Measurements from ENCODE around the gene ADAMTS12. TPM values are rescaled to one million over a fixed set of nuclear protein-coding genes. Genes with fewer than 3 reads are reported as not detected.
"Not testable (repeated sequence)": the region's sequence is repeated elsewhere in the genome, so short reads cannot be mapped to it uniquely, and the experiment has no call there.

Gene ADAMTS12
- polyA plus RNA-seq, 3 donors = 13.5 to 18.0 (median 15.8) TPM

- no peak for DNase-seq
Observed at GRCh38 chr5:33592245-33592644, 299.5 kb downstream of the ADAMTS12 start.

GRCh38 chr5:33588654-33589372 is 303.0 kb downstream of the ADAMTS12 start:
- no peak for DNase-seq

- no peak for DNase-seq
Observed at GRCh38 chr5:33583332-33583731, 308.5 kb downstream of the ADAMTS12 start.

GRCh38 chr5:33582417-33582816 is 309.4 kb downstream of the ADAMTS12 start:
- DNase-seq = no peak

GRCh38 chr5:33579789-33580188 is 312.0 kb downstream of the ADAMTS12 start:
- DNase-seq = no peak

GRCh38 chr5:33579152-33579551 is 312.6 kb downstream of the ADAMTS12 start:
- DNase-seq = no peak

- no peak for DNase-seq
Observed at GRCh38 chr5:33576726-33577590, 314.8 kb downstream of the ADAMTS12 start.

GRCh38 chr5:33565324-33565723 is 326.5 kb downstream of the ADAMTS12 start:
- DNase-seq = peak; percentile 9

GRCh38 chr5:33563983-33564908 is 327.5 kb downstream of the ADAMTS12 start:
- DNase-seq = no peak

- DNase-seq = no peak
Observed at GRCh38 chr5:33563530-33563929, 328.3 kb downstream of the ADAMTS12 start.

GRCh38 chr5:33558489-33558888 is 333.3 kb downstream of the ADAMTS12 start:
- DNase-seq = no peak

- DNase-seq = no peak
Observed at GRCh38 chr5:33557605-33558004, 334.2 kb downstream of the ADAMTS12 start.

GRCh38 chr5:33556330-33557328 is 335.2 kb downstream of the ADAMTS12 start:
- DNase-seq = peak; percentile 27

GRCh38 chr5:33549982-33550567 is 341.7 kb downstream of the ADAMTS12 start:
- no peak for DNase-seq

- DNase-seq = not testable (repeated sequence)
Observed at GRCh38 chr5:33539790-33540189, 352.0 kb downstream of the ADAMTS12 start.

GRCh38 chr5:33539212-33539611 is 352.6 kb downstream of the ADAMTS12 start:
- no peak for DNase-seq

- no peak for DNase-seq
Observed at GRCh38 chr5:33538201-33538600, 353.6 kb downstream of the ADAMTS12 start.

- DNase-seq = no peak
Observed at GRCh38 chr5:33537240-33537639, 354.6 kb downstream of the ADAMTS12 start.

- no peak for DNase-seq
Observed at GRCh38 chr5:33536802-33537201, 355.0 kb downstream of the ADAMTS12 start.

- no peak for DNase-seq
Observed at GRCh38 chr5:33531824-33532223, 360.0 kb downstream of the ADAMTS12 start.

- no peak for DNase-seq
Observed at GRCh38 chr5:33531037-33531298, 360.8 kb downstream of the ADAMTS12 start.

All from renal pelvis (tissue), 4 donors.